SK-N-SH treated with all-trans-retinoic acid at 6 μM for 48 hours (cell line): ENCODE measurements around the gene GFRA1.
"Not testable (repeated sequence)": the region's sequence is repeated elsewhere in the genome, so short reads cannot be mapped to it uniquely, and the experiment has no call there.

Source experiments
- ARNTL ChIP-seq: fragments of 450-650 bp; formaldehyde crosslinking; IDR thresholded peaks from 2 replicates; pipeline ENCODE4 v1.5.0; 2020; ENCODE audit warnings: low read depth, mild to moderate bottlenecking, moderate library complexity, borderline replicate concordance
- BACH2 ChIP-seq: fragments of 250-450 bp; sonication (Bioruptor Pico); IDR thresholded peaks from 2 replicates; pipeline ENCODE4 v1.9.0; 2021; ENCODE audit warnings: mild to moderate bottlenecking, borderline replicate concordance
- POU6F1 ChIP-seq: fragments of 250-450 bp; sonication (Bioruptor Pico); IDR thresholded peaks from 2 replicates; pipeline ENCODE4 v1.8.0; 2021; ENCODE audit warnings: low read depth, mild to moderate bottlenecking, moderate library complexity, borderline replicate concordance
- PPARA ChIP-seq: fragments of 250-450 bp; sonication (Bioruptor Pico); IDR thresholded peaks from 2 replicates; pipeline ENCODE4 v1.5.0; 2020; ENCODE audit warnings: mild to moderate bottlenecking, borderline replicate concordance
- SNAI2 ChIP-seq: fragments of 250-450 bp; sonication (Bioruptor Pico); IDR thresholded peaks from 2 replicates; pipeline ENCODE4 v1.5.0; 2020; ENCODE audit warnings: mild to moderate bottlenecking, moderate library complexity
- TCF4 ChIP-seq: fragments of 250-450 bp; sonication (Bioruptor Pico); IDR thresholded peaks from 2 replicates; pipeline ENCODE4 v1.8.0; 2021; ENCODE audit warnings: mild to moderate bottlenecking, moderate library complexity, borderline replicate concordance
- ZC3H10 ChIP-seq: fragments of 250-450 bp; sonication (Bioruptor Pico); IDR thresholded peaks from 2 replicates; pipeline ENCODE4 v1.5.1; 2021; ENCODE audit warnings: mild to moderate bottlenecking, moderate library complexity
- ZFP3 ChIP-seq: fragments of 250-450 bp; sonication (Bioruptor Pico); IDR thresholded peaks from 2 replicates; pipeline ENCODE4 v1.5.0; 2020; ENCODE audit warnings: mild to moderate bottlenecking, moderate library complexity
- ZNF565 ChIP-seq: fragments of 450-650 bp; formaldehyde crosslinking; conservative IDR thresholded peaks from 2 replicates; pipeline ENCODE4 v1.5.0; 2020; ENCODE audit warnings: low read depth, mild to moderate bottlenecking, moderate library complexity
- ZNF8 ChIP-seq: fragments of 450-650 bp; formaldehyde crosslinking; IDR thresholded peaks from 2 replicates; pipeline ENCODE4 v1.5.0; 2020; ENCODE audit warnings: mild to moderate bottlenecking, moderate library complexity

GRCh38 chr10:116165941-116166340 is 107.1 kb downstream of the GFRA1 start:
- TF ChIP-seq TCF4 (CRISPR knock-in tag); BACH2 (CRISPR knock-in tag); ZNF8 (CRISPR knock-in tag); SNAI2 (CRISPR knock-in tag); ZC3H10; PPARA (CRISPR knock-in tag); ZFP3 (CRISPR knock-in tag); ARNTL; POU6F1 (CRISPR knock-in tag); ZNF565 (CRISPR knock-in tag): not testable (repeated sequence)
